WTC11 (cell line): ENCODE measurements around the gene SENP5. TPM values are rescaled to one million over a fixed set of nuclear protein-coding genes. Genes with fewer than 3 reads are reported as not detected.
A peak's percentile ranks its signal among the peaks of the same experiment; 100 is the strongest.

Experiments
- ATAC-seq: fragments of 200-7000 bp; cut with Tn5 transposase; 2 replicates; pipeline ENCODE4 v1.10.0; 2021; ENCODE audit warnings: mild to moderate bottlenecking, moderate library complexity
- CTCF ChIA-PET: fragments of 300-600 bp; sonication (Branson Sonifier 250); formaldehyde crosslinking; loops from one replicate; lab custom pipeline; 2021; ENCODE audit warnings: antibody characterized with exemption; lab: Charles Lee
- POLR2A ChIA-PET: fragments of 350-600 bp; sonication (Branson Sonifier 250); formaldehyde crosslinking; loops from one replicate; lab custom pipeline; 2021; ENCODE audit warnings: antibody characterized with exemption; lab: Charles Lee
- DNase-seq: peaks from one replicate; pipeline ENCODE4 v3.0.0; 2021; ENCODE audit warnings: low spot score
- H3K27ac Mint-ChIP-seq: 2 replicates; pipeline ENCODE4 v1.8.0; 2021; ENCODE audit warnings: mixed read lengths
- H3K27me3 Mint-ChIP-seq: 2 replicates; pipeline ENCODE4 v1.8.0; 2021; ENCODE audit warnings: low read depth, mild to moderate bottlenecking, moderate library complexity, mixed read lengths
- H3K36me3 Mint-ChIP-seq: 2 replicates; pipeline ENCODE4 v1.8.0; 2021; ENCODE audit warnings: mixed read lengths
- H3K4me1 Mint-ChIP-seq: 2 replicates; pipeline ENCODE4 v1.8.0; 2022; ENCODE audit warnings: mixed read lengths
- H3K4me3 Mint-ChIP-seq: 2 replicates; pipeline ENCODE4 v1.8.0; 2021; ENCODE audit warnings: mild to moderate bottlenecking, moderate library complexity, mixed read lengths
- H3K9me3 Mint-ChIP-seq: 2 replicates; pipeline ENCODE4 v1.8.0; 2021; ENCODE audit warnings: mixed read lengths
- ATF1 ChIP-seq: sonication (generic); formaldehyde crosslinking; IDR thresholded peaks from 2 replicates; pipeline ENCODE4 v1.8.1; 2023; ENCODE audit warnings: mild to moderate bottlenecking, moderate library complexity, missing genetic modification reagents
- ATF3 ChIP-seq: sonication (generic); formaldehyde crosslinking; conservative IDR thresholded peaks from 2 replicates; pipeline ENCODE4 v1.8.1; 2022; ENCODE audit warnings: mild to moderate bottlenecking, missing genetic modification reagents
- CDX4 ChIP-seq: fragments of 250-450 bp; sonication (Bioruptor Pico); IDR thresholded peaks from 2 replicates; pipeline ENCODE4 v1.9.0; 2021; ENCODE audit warnings: moderate library complexity, mild to moderate bottlenecking, inconsistent platforms, borderline replicate concordance
- CREM ChIP-seq: sonication (generic); formaldehyde crosslinking; IDR thresholded peaks from 2 replicates; pipeline ENCODE4 v1.8.1; 2022; ENCODE audit warnings: mild to moderate bottlenecking, missing genetic modification reagents, moderate library complexity
- EMX1 ChIP-seq: fragments of 250-450 bp; sonication (Bioruptor Pico); IDR thresholded peaks from 2 replicates; pipeline ENCODE4 v1.8.0; 2021; ENCODE audit warnings: mild to moderate bottlenecking
- ESRRA ChIP-seq: sonication (generic); formaldehyde crosslinking; IDR thresholded peaks from 2 replicates; pipeline ENCODE4 v1.8.1; 2022; ENCODE audit warnings: mild to moderate bottlenecking, missing genetic modification reagents, borderline replicate concordance
- FOXJ3 ChIP-seq: sonication (generic); formaldehyde crosslinking; IDR thresholded peaks from 2 replicates; pipeline ENCODE4 v1.9.0; 2021; ENCODE audit warnings: missing genetic modification reagents, mild to moderate bottlenecking, borderline replicate concordance
- GABPB1 ChIP-seq: sonication (generic); formaldehyde crosslinking; IDR thresholded peaks from 2 replicates; pipeline ENCODE4 v1.8.1; 2023; ENCODE audit warnings: mild to moderate bottlenecking, missing genetic modification reagents
- MAX ChIP-seq: sonication (generic); formaldehyde crosslinking; IDR thresholded peaks from 2 replicates; pipeline ENCODE4 v1.8.0; 2022; ENCODE audit warnings: mild to moderate bottlenecking, missing genetic modification reagents
- MYBL2 ChIP-seq: sonication (generic); formaldehyde crosslinking; IDR thresholded peaks from 2 replicates; pipeline ENCODE4 v1.8.1; 2023; ENCODE audit warnings: mild to moderate bottlenecking, moderate library complexity, missing genetic modification reagents
- PREB ChIP-seq: sonication (generic); formaldehyde crosslinking; IDR thresholded peaks from 2 replicates; pipeline ENCODE4 v1.8.1; 2022; ENCODE audit warnings: mild to moderate bottlenecking, missing genetic modification reagents, moderate library complexity, borderline replicate concordance
- RELA ChIP-seq: sonication (generic); formaldehyde crosslinking; IDR thresholded peaks from 2 replicates; pipeline ENCODE4 v1.8.1; 2022; ENCODE audit warnings: missing genetic modification reagents, mild to moderate bottlenecking, borderline replicate concordance
- RORB ChIP-seq: fragments of 250-450 bp; sonication (Bioruptor Pico); IDR thresholded peaks from 2 replicates; pipeline ENCODE4 v1.9.0; 2021; ENCODE audit warnings: mild to moderate bottlenecking
- TEAD1 ChIP-seq: sonication (generic); formaldehyde crosslinking; IDR thresholded peaks from 2 replicates; pipeline ENCODE4 v1.8.0; 2022; ENCODE audit warnings: mild to moderate bottlenecking, missing genetic modification reagents
- TEAD4 ChIP-seq: sonication (generic); formaldehyde crosslinking; IDR thresholded peaks from 2 replicates; pipeline ENCODE4 v1.8.0; 2022; ENCODE audit warnings: mild to moderate bottlenecking, missing genetic modification reagents
- ZNF317 ChIP-seq: sonication (generic); formaldehyde crosslinking; IDR thresholded peaks from 2 replicates; pipeline ENCODE4 v1.8.1; 2023; ENCODE audit warnings: low read depth, mild to moderate bottlenecking, moderate library complexity, missing genetic modification reagents, borderline replicate concordance
- ZSCAN18 ChIP-seq: fragments of 250-450 bp; sonication (Bioruptor Pico); IDR thresholded peaks from 2 replicates; pipeline ENCODE4 v2.1.2; 2022; ENCODE audit warnings: mild to moderate bottlenecking, moderate library complexity
- total RNA-seq: library from RNA; stranded (reverse); gene quantifications from 3 replicates; pipeline ENCODE4 v1.2.3, GENCODE V29; 2021
- TF ChIP-seq, protein P1 (sequence below): sonication (generic); formaldehyde crosslinking; IDR thresholded peaks from 2 replicates; pipeline ENCODE4 v1.8.1; 2023; ENCODE audit warnings: mild to moderate bottlenecking, missing genetic modification reagents, moderate library complexity

SENP5 gene
- total RNA-seq, 1 experiment from 2014 or later = 30.8 TPM

- H3K9me3 Mint-ChIP-seq = peaks cover 3% of the 10 kb centered on the region; the same call in 1 of the 2 replicates
- peaks cover 10% of the 10 kb centered on the region for H3K4me1 Mint-ChIP-seq
- TF ChIP-seq MAX (CRISPR knock-in tag) (no peak), CDX4 (CRISPR knock-in tag) (no peak), ESRRA (no peak), TEAD4 (CRISPR knock-in tag) (no peak), ATF1 (CRISPR knock-in tag) (no peak), ATF3 (CRISPR knock-in tag) (no peak), RORB (no peak), RELA (CRISPR knock-in tag) (no peak), ZSCAN18 (CRISPR knock-in tag) (no peak), TEAD1 (CRISPR knock-in tag) (no peak), MYBL2 (CRISPR knock-in tag) (no peak), GABPB1 (CRISPR knock-in tag) (no peak), FOXJ3 (CRISPR knock-in tag) (no peak)
- TF ChIP-seq, protein P1, sequence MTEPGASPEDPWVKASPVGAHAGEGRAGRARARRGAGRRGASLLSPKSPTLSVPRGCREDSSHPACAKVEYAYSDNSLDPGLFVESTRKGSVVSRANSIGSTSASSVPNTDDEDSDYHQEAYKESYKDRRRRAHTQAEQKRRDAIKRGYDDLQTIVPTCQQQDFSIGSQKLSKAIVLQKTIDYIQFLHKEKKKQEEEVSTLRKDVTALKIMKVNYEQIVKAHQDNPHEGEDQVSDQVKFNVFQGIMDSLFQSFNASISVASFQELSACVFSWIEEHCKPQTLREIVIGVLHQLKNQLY (CRISPR knock-in tag) = no peak
- H3K4me3 Mint-ChIP-seq = peak overlapping the region; percentile 66
- POLR2A ChIA-PET = interaction anchor here (0.6 kb wide), 1 partner anchor 253 kb away, joined by 5 read pairs; no protein-coding TSS in a partner anchor
- CTCF ChIA-PET = interaction anchor here (0.8 to 1.0 kb wide), 2 partner anchors 24 to 64 kb away, joined by 3 to 4 read pairs; partner anchors contain the start of gene NCBP2
- DNase-seq (peak; percentile 66), ATAC-seq (peak; percentile 16)
- H3K36me3 Mint-ChIP-seq = peaks cover 3% of the 10 kb centered on the region; the same call in 1 of the 2 replicates
- H3K27me3 Mint-ChIP-seq = peaks cover 85% of the 10 kb centered on the region
- H3K27ac Mint-ChIP-seq = no peak overlapping the region
Observed at GRCh38 chr3:196966526-196967401, 99.0 kb downstream of the SENP5 start.

DNA sequence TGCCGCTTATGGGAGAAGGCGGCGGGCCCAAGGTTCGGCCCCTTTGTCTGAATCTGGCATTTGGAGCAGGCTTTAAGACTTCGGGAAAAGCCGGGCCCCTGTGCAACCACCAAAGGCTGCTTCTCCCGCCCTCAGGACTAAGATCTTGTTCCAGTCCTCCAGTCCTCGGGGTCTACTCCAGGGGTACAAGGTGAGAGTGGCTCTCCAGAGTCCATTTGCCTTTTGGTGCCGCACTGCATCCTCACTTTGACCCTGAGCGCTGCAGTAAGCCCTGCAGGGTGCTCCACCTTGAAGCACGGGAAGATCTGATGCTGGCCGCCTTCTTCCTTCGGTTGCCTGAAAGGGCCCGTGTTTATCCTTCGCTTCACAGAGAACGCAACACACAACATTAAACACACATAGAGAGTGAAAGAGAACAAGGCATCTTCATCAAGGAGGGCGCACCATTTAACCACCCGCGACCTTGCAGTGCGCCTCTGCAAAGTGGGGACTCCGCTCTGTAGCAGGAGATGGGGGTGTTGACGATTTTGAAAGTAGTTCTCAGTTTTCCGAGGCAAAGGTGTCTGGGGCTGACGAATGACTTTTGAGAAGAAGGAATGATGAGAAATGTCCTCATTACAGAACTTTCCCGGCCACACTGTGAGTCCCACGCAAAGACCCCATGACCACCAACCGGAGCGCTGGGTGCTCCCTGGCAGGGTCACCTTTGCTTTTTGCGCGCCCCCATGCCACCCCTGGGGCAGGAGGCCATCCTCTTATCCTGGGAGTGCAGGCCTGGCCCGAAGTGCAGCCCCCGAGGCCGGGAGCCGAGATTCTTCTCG, 99.9 kb downstream of the SENP5 start:
- no peak for DNase-seq
- H3K4me3 Mint-ChIP-seq = peak overlapping the region; percentile 66
- peaks cover 10% of the 10 kb centered on the region for H3K4me1 Mint-ChIP-seq
- H3K9me3 Mint-ChIP-seq = peaks cover 3% of the 10 kb centered on the region; the same call in 1 of the 2 replicates
- no peak for ATAC-seq
- peaks cover 82% of the 10 kb centered on the region for H3K27me3 Mint-ChIP-seq
- ChIA-PET POLR2A (no interaction called here), CTCF (interaction anchor here (0.7 to 0.8 kb wide), 2 partner anchors 63 to 439 kb away, joined by 3 read pairs; no protein-coding TSS in a partner anchor)
- peaks cover 3% of the 10 kb centered on the region; the same call in 1 of the 2 replicates for H3K36me3 Mint-ChIP-seq
- no peak overlapping the region for H3K27ac Mint-ChIP-seq
- TF ChIP-seq EMX1 (no peak), TEAD1 (CRISPR knock-in tag) (no peak), PREB (CRISPR knock-in tag) (no peak), CREM (0 out of 2 replicates have a peak, but pooled peaks have one; percentile 19), RELA (CRISPR knock-in tag) (no peak), ZNF317 (CRISPR knock-in tag) (no peak)
